ENCODE data around the gene EPB41L2. TPM values are rescaled to one million over a fixed set of nuclear protein-coding genes. Genes with fewer than 3 reads are reported as not detected.

Gene EPB41L2
- total and polyA plus RNA-seq, 10 donors: 19.3 to 210 (median 123) TPM

GRCh38 chr6:130935978-130936377 lies 127.1 kb downstream of the EPB41L2 start:
- H3K4me1 ChIP-seq: peaks cover 0 to 17% (median 3%) of the 10 kb centered on the region in 6 donors
- intact Hi-C loops (cut with DNase I; ENCODE audit: low total_unique reads): no loop called here
- H3K9me3 ChIP-seq: no peaks in the 10 kb centered on the region
- no peak overlapping the region for H3K4me3 ChIP-seq
- no peaks in the 10 kb centered on the region for H3K27me3 ChIP-seq (replicated peaks in 1 of 7)
- DNase-seq: no peak
- H3K36me3 ChIP-seq: peaks cover 0 to 4% (median 0%) of the 10 kb centered on the region in 6 donors
- H3K27ac ChIP-seq: no peak overlapping the region
- no peak for TF ChIP-seq POLR2AphosphoS5 (IDR thresholded peaks at IDR 0.05)

- WGBS, 5 donors: 59 to 78% (median 63%) methylated on average over 4 of the region's 4 CpGs
These were observed 128.0 kb downstream of the EPB41L2 start for GRCh38 chr6:130934848-130935585.

GRCh38 chr6:130933712-130934200 lies 129.3 kb downstream of the EPB41L2 start:
- Histone ChIP-seq H3K36me3 (peaks cover 0 to 4% (median 0%) of the 10 kb centered on the region in 6 donors), H3K27me3 (replicated peaks in 1 of 7) (no peaks in the 10 kb centered on the region), H3K4me1 (peaks cover 0 to 22% (median 5%) of the 10 kb centered on the region in 6 donors), H3K4me3 (no peak overlapping the region), H3K27ac (no peak overlapping the region), H3K9me3 (no peaks in the 10 kb centered on the region)
- WGBS, 5 donors: 77 to 85% (median 78%) methylated on average over 6 of the region's 6 CpGs
- intact Hi-C loops (cut with DNase I; ENCODE audit: low total_unique reads): no loop called here
- DNase-seq: no peak
- TF ChIP-seq CTCF (IDR thresholded peaks at IDR 0.05 in 8 of 11, conservative IDR thresholded peaks at IDR 0.05 in 3 of 11) (no peak), POLR2A (IDR thresholded peaks at IDR 0.05) (no peak), POLR2AphosphoS5 (IDR thresholded peaks at IDR 0.05) (no peak)

More at GRCh38 chr6:130934848-130935585, 128.0 kb downstream of the EPB41L2 start:
- TF ChIP-seq CTCF (IDR thresholded peaks at IDR 0.05 in 8 of 11, conservative IDR thresholded peaks at IDR 0.05 in 3 of 11) (no peak), POLR2AphosphoS5 (IDR thresholded peaks at IDR 0.05) (no peak), POLR2A (IDR thresholded peaks at IDR 0.05) (no peak)
- Histone ChIP-seq H3K9me3 (no peaks in the 10 kb centered on the region), H3K4me3 (no peak overlapping the region), H3K27ac (no peak overlapping the region), H3K36me3 (peaks cover 0 to 4% (median 0%) of the 10 kb centered on the region in 6 donors), H3K27me3 (replicated peaks in 1 of 7) (no peaks in the 10 kb centered on the region), H3K4me1 (peaks cover 0 to 17% (median 3%) of the 10 kb centered on the region in 6 donors)
- intact Hi-C loops (cut with DNase I; ENCODE audit: low total_unique reads): no loop called here
- DNase-seq: no peak

- peaks cover 0 to 27% (median 6%) of the 10 kb centered on the region in 6 donors for H3K4me1 ChIP-seq
These were observed 130.1 kb downstream of the EPB41L2 start for GRCh38 chr6:130932921-130933320.

More at GRCh38 chr6:130932921-130933320, 130.1 kb downstream of the EPB41L2 start:
- peaks cover 0 to 4% (median 0%) of the 10 kb centered on the region in 6 donors for H3K36me3 ChIP-seq
- no peaks in the 10 kb centered on the region for H3K27me3 ChIP-seq (replicated peaks in 1 of 7)
- intact Hi-C loops (cut with DNase I; ENCODE audit: low total_unique reads): no loop called here
- TF ChIP-seq POLR2A (IDR thresholded peaks at IDR 0.05): no peak
- no peak for TF ChIP-seq POLR2AphosphoS5 (IDR thresholded peaks at IDR 0.05)
- TF ChIP-seq CTCF (IDR thresholded peaks at IDR 0.05 in 8 of 11, conservative IDR thresholded peaks at IDR 0.05 in 3 of 11): no peak
- H3K27ac ChIP-seq: peak overlapping the region in 2 of 8 donors; percentile 32 to 59
- WGBS, 5 donors: 77 to 86% (median 84%) methylated on average over 2 of the region's 2 CpGs
- no peak for DNase-seq
- no peak overlapping the region for H3K4me3 ChIP-seq
- H3K9me3 ChIP-seq: no peaks in the 10 kb centered on the region

Measured in spleen (tissue), 11 donors.